SK-N-SH (cell line): ENCODE data around the gene C8B. TPM values are rescaled to one million over a fixed set of nuclear protein-coding genes. Genes with fewer than 3 reads are reported as not detected.

Source experiments
- CTCF ChIA-PET: fragments of 300-600, 350-600 bp; formaldehyde crosslinking; extraction: SDS; loops from one replicate; lab custom pipeline; 2021; lab: Yijun Ruan, JAX
- POLR2A ChIA-PET: fragments of 350-600 bp; sonication (Branson Sonifier 250); formaldehyde crosslinking; extraction: SDS; loops from one replicate; lab custom pipeline; 2020; ENCODE audit warnings: antibody characterized with exemption, inconsistent platforms; lab: Yijun Ruan, JAX
- DNase-seq: peaks from one replicate; pipeline ENCODE4 v3.0.0; 2012
- H2AFZ ChIP-seq: fragments of 200-600 bp; sonication (generic); 2 replicates; pipeline ENCODE4 v1.8.1; 2016; ENCODE audit warnings: antibody characterized with exemption, mild to moderate bottlenecking, low read depth
- H3F3A ChIP-seq: fragments of 200-600 bp; sonication (generic); replicated peaks from 2 replicates; pipeline ENCODE3; 2016; ENCODE audit warnings: antibody characterized with exemption, mild to moderate bottlenecking; ENCODE audit not compliant: insufficient read depth
- H3K27ac ChIP-seq, 2 experiments: fragments of 200-500 bp in 1 of 2; fragments of 200-600 bp in 1 of 2; sonication (Bioruptor generic) in 1 of 2; sonication (generic), shearing (Covaris generic) in 1 of 2; 2 replicates each; pipeline versions ENCODE4 v1.5.1 to v1.6.1; 2014 to 2016; ENCODE audit warnings: low read depth in 2 of 2, inconsistent platforms in 1 of 2, low read length in 1 of 2, mild to moderate bottlenecking in 1 of 2, mixed read lengths in 1 of 2
- H3K27me3 ChIP-seq: fragments of 200-600 bp; sonication (generic), shearing (Covaris generic); 2 replicates; pipeline ENCODE4 v1.6.1; 2016; ENCODE audit warnings: mixed run types; ENCODE audit not compliant: insufficient read depth
- H3K36me3 ChIP-seq, 2 experiments: fragments of 200-500 bp in 1 of 2; fragments of 200-600 bp in 1 of 2; sonication (Bioruptor generic) in 1 of 2; sonication (generic) in 1 of 2; replicated peaks in 1 of 2; 2 replicates each; pipeline versions ENCODE3 to v1.5.1; 2014 to 2016; ENCODE audit warnings: low read length in 1 of 2, mild to moderate bottlenecking in 1 of 2; ENCODE audit not compliant: insufficient read depth in 2 of 2, control insufficient read depth in 1 of 2
- H3K4me1 ChIP-seq, 2 experiments: fragments of 200-500 bp in 1 of 2; fragments of 200-600 bp in 1 of 2; sonication (Bioruptor generic) in 1 of 2; sonication (generic), shearing (Covaris generic) in 1 of 2; 2 replicates each; pipeline versions ENCODE4 v1.5.1 to v1.6.1; 2014 to 2016; ENCODE audit warnings: low read depth in 1 of 2, low read length in 1 of 2, mixed run types in 1 of 2; ENCODE audit not compliant: insufficient read depth in 2 of 2, control insufficient read depth in 1 of 2
- H3K4me2 ChIP-seq: fragments of 200-600 bp; sonication (generic), shearing (Covaris generic); 2 replicates; pipeline ENCODE4 v1.6.1; 2017; ENCODE audit warnings: mixed run types
- H3K4me3 ChIP-seq, 2 experiments: fragments of 200-500 bp in 1 of 2; fragments of 200-600 bp in 1 of 2; sonication (Bioruptor generic) in 1 of 2; sonication (generic), shearing (Covaris generic) in 1 of 2; 2 replicates each; pipeline versions ENCODE4 v1.5.1 to v1.8.1; 2014 to 2016; ENCODE audit warnings: low read depth in 2 of 2, inconsistent platforms in 1 of 2, low read length in 1 of 2, mild to moderate bottlenecking in 1 of 2, mixed read lengths in 1 of 2, moderate library complexity in 1 of 2
- H3K79me2 ChIP-seq: fragments of 200-600 bp; sonication (generic); 2 replicates; pipeline ENCODE4 v1.8.1; 2017; ENCODE audit warnings: mild to moderate bottlenecking; ENCODE audit not compliant: insufficient read depth
- H3K9ac ChIP-seq: fragments of 200-600 bp; sonication (generic); 2 replicates; pipeline ENCODE4 v1.6.1; 2017; ENCODE audit warnings: mixed run types
- H3K9me2 ChIP-seq: fragments of 200-600 bp; sonication (generic); 2 replicates; pipeline ENCODE4 v1.6.1; 2017; ENCODE audit warnings: mixed run types
- H3K9me3 ChIP-seq: fragments of 200-600 bp; sonication (generic); 2 replicates; pipeline ENCODE4 v1.6.1; 2017; ENCODE audit warnings: mixed run types, mild to moderate bottlenecking, moderate library complexity
- H4K20me1 ChIP-seq: fragments of 200-600 bp; sonication (generic); 2 replicates; pipeline ENCODE4 v1.6.1; 2017; ENCODE audit warnings: mild to moderate bottlenecking, mixed run types; ENCODE audit not compliant: insufficient read depth
- CHD2 ChIP-seq: fragments of 150-350 bp; IDR thresholded peaks from 2 replicates; pipeline ENCODE4 v1.6.1; 2018; ENCODE audit warnings: low read length; ENCODE audit not compliant: partially characterized antibody
- ELF1 ChIP-seq: IDR thresholded peaks from 2 replicates; pipeline ENCODE4 v1.4.0; 2012
- EP300 ChIP-seq, 2 experiments: IDR thresholded peaks; 2 replicates each; pipeline versions ENCODE4 v1.4.0 to v1.6.1; 2012; ENCODE audit warnings: borderline replicate concordance in 1 of 2, low read depth in 1 of 2, low read length in 1 of 2
- FOXJ3 ChIP-seq: sonication (generic); formaldehyde crosslinking; IDR thresholded peaks from 2 replicates; pipeline ENCODE4 v1.5.1; 2020; ENCODE audit warnings: mild to moderate bottlenecking, missing genetic modification reagents
- FOXM1 ChIP-seq: IDR thresholded peaks from 2 replicates; pipeline ENCODE4 v1.4.0; 2012; ENCODE audit warnings: low read depth, mild to moderate bottlenecking
- MXI1 ChIP-seq: IDR thresholded peaks from 2 replicates; pipeline ENCODE4 v1.6.1; 2012; ENCODE audit warnings: mild to moderate bottlenecking, low read depth, low read length, improper control_type of control experiment
- NFIC ChIP-seq: IDR thresholded peaks from 2 replicates; pipeline ENCODE4 v1.4.0; 2012; ENCODE audit warnings: borderline replicate concordance
- RXRA ChIP-seq: IDR thresholded peaks from 2 replicates; pipeline ENCODE4 v1.4.0; 2012; ENCODE audit warnings: low read depth, mild to moderate bottlenecking, borderline replicate concordance
- WGBS: methylation state at CpG from one replicate; pipeline ENCODE4 v1.1.6; 2017; ENCODE audit warnings: low lambda C conversion rate; 5-methylcytosine and 5-hydroxymethylcytosine counted together
- polyA plus RNA-seq, 3 experiments: library from polyadenylated mRNA; depleted of rRNA; stranded (reverse); fragments of >200 nt; gene quantifications; 2 replicates each; pipeline ENCODE4 v1.2.3, GENCODE V29; 2012
- TF ChIP-seq, protein P1 (sequence below): IDR thresholded peaks from 2 replicates; pipeline ENCODE4 v1.4.0; 2012; ENCODE audit warnings: low read depth, borderline replicate concordance
- TF ChIP-seq, protein P2 (sequence below): IDR thresholded peaks from 2 replicates; pipeline ENCODE4 v1.4.0; 2012; ENCODE audit warnings: low read depth, borderline replicate concordance
- TF ChIP-seq, protein P3 (sequence below): IDR thresholded peaks from 2 replicates; pipeline ENCODE4 v1.4.0; 2012; ENCODE audit warnings: low read depth

The C8B gene
- polyA plus RNA-seq, 1 of the 3 experiments (the other 2 are of a cell fraction): not detected

DNA sequence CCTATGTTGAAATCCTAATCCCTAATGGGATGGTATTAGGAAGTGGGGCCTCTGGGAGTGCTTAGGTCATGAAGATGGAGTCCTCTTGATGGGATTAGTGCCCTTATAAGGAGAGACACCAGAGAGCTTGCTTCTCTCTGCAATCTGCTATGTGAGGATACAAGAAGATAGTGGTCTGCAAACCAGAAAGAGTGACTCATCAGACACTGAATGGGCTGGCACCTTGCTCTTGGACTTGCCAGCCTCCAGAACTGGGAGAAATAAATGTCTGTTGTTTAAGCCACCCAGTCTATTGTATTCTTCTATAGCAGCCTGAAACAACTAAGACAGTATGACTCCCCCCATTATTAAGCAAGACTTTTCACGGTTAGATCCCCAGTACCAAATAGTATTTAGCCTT lies 43.3 kb downstream of the C8B start:
- H3K9me2 ChIP-seq: no peaks in the 10 kb centered on the region
- H3K27me3 ChIP-seq: no peaks in the 10 kb centered on the region

DNA sequence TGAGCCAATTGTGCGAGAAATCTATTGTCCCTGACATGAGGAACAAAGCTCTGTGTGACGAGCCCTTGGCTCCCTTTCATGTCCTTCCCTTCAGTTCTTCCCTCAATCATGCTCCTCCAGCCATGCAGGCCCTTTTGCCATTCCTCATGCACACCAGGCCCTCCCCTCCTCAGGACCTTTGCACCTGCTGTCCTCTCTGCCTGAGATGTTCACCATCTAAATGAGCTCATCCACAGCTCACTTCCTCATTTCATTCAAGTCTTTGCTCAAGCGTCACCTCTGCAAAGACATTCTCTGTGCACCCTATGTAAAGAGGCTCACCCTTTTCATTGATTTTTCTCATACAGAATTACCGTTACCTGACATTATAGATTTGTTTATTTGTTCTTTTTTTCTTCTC lies 43.7 kb downstream of the C8B start:
- CTCF ChIA-PET: no interaction called here
- TF ChIP-seq NFIC (no peak), FOXJ3 (CRISPR knock-in tag) (no peak), RXRA (no peak), MXI1 (no peak), EP300 (IDR thresholded peaks at IDR 0.05; ENCODE audit: borderline replicate concordance in 1 of 2, low read depth in 1 of 2, low read length in 1 of 2) (no peak), ELF1 (no peak)
- TF ChIP-seq, protein P1, sequence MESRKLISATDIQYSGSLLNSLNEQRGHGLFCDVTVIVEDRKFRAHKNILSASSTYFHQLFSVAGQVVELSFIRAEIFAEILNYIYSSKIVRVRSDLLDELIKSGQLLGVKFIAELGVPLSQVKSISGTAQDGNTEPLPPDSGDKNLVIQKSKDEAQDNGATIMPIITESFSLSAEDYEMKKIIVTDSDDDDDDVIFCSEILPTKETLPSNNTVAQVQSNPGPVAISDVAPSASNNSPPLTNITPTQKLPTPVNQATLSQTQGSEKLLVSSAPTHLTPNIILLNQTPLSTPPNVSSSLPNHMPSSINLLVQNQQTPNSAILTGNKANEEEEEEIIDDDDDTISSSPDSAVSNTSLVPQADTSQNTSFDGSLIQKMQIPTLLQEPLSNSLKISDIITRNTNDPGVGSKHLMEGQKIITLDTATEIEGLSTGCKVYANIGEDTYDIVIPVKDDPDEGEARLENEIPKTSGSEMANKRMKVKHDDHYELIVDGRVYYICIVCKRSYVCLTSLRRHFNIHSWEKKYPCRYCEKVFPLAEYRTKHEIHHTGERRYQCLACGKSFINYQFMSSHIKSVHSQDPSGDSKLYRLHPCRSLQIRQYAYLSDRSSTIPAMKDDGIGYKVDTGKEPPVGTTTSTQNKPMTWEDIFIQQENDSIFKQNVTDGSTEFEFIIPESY: no peak
- POLR2A ChIA-PET: no interaction called here

More for the DNA sequence above, 43.3 kb downstream of the C8B start:
- Histone ChIP-seq H3K27ac (no peak overlapping the region), H4K20me1 (no peaks in the 10 kb centered on the region), H3K4me2 (no peak overlapping the region), H3K9me3 (no peaks in the 10 kb centered on the region), H3K79me2 (no peaks in the 10 kb centered on the region), H3K4me1 (peaks cover 0 to 6% of the 10 kb centered on the region in 2 experiments; a peak in 1 of 4 replicates), H3K4me3 (no peak overlapping the region), H2AFZ (no peak overlapping the region), H3K36me3 (no peaks in the 10 kb centered on the region), H3F3A (no peaks in the 10 kb centered on the region), H3K9ac (no peak overlapping the region)
- DNase-seq: no peak
- CTCF ChIA-PET: no interaction called here
- POLR2A ChIA-PET: no interaction called here
- 74% methylated on average over 1 of the region's 1 CpG for WGBS
- TF ChIP-seq CHD2 (no peak), FOXM1 (no peak)
- TF ChIP-seq, protein P2, sequence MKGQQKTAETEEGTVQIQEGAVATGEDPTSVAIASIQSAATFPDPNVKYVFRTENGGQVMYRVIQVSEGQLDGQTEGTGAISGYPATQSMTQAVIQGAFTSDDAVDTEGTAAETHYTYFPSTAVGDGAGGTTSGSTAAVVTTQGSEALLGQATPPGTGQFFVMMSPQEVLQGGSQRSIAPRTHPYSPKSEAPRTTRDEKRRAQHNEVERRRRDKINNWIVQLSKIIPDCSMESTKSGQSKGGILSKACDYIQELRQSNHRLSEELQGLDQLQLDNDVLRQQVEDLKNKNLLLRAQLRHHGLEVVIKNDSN: no peak
- TF ChIP-seq, protein P3, sequence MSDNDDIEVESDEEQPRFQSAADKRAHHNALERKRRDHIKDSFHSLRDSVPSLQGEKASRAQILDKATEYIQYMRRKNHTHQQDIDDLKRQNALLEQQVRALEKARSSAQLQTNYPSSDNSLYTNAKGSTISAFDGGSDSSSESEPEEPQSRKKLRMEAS: no peak

More for the DNA sequence above, 43.7 kb downstream of the C8B start:
- Histone ChIP-seq H3K9me2 (no peaks in the 10 kb centered on the region), H2AFZ (no peak overlapping the region), H3K4me2 (no peak overlapping the region), H3K9me3 (no peaks in the 10 kb centered on the region), H3K36me3 (no peaks in the 10 kb centered on the region), H3K4me1 (peaks cover 0 to 8% of the 10 kb centered on the region in 2 experiments; a peak in 1 of 4 replicates), H3K4me3 (no peak overlapping the region), H3K27ac (no peak overlapping the region), H3K27me3 (no peaks in the 10 kb centered on the region), H3K79me2 (no peaks in the 10 kb centered on the region), H4K20me1 (no peaks in the 10 kb centered on the region), H3K9ac (no peak overlapping the region), H3F3A (no peaks in the 10 kb centered on the region)
- DNase-seq: no peak
- 63% methylated on average over 4 of the region's 4 CpGs for WGBS
